ENCODE data around the gene MT4. TPM values are rescaled to one million over a fixed set of nuclear protein-coding genes. Genes with fewer than 3 reads are reported as not detected.

MT4 gene
- total and polyA plus RNA-seq, 8 donors, result not detected

- intact Hi-C loops (cut with DNase I; ENCODE audit: low total_unique reads), result no loop called here
- Histone ChIP-seq H3K27ac (peak overlapping the region in 1 of 5 donors; percentile 77), H3K4me3 (peak overlapping the region in 1 of 4 donors; percentile 45)
These were observed 53.3 kb downstream of the MT4 start for GRCh38 chr16:56618138-56618537.

More at GRCh38 chr16:56618138-56618537, 53.3 kb downstream of the MT4 start:
- WGBS, 5 donors, result 66 to 73% (median 71%) methylated on average over 6 of the region's 6 CpGs
- no peak for TF ChIP-seq EP300 (IDR thresholded peaks at IDR 0.05)
- no peak for TF ChIP-seq CTCF (IDR thresholded peaks at IDR 0.05)
- TF ChIP-seq POLR2AphosphoS5 (IDR thresholded peaks at IDR 0.05), result no peak
- TF ChIP-seq POLR2A (IDR thresholded peaks at IDR 0.05), result no peak
- Histone ChIP-seq H3K27me3 (peaks cover 0 to 17% (median 0%) of the 10 kb centered on the region in 3 donors), H3K36me3 (no peaks in the 10 kb centered on the region), H3K4me1 (peaks cover 14 to 39% (median 22%) of the 10 kb centered on the region in 4 donors), H3K9me3 (no peaks in the 10 kb centered on the region)
- DNase-seq, result no peak

Other genes starting within 250 kb of the MT4 start
- gene AMFR, start 139.5 kb upstream of the MT4 start, total RNA-seq, result 100 to 1,000 TPM in 3 of 5 donors, 10 to 100 TPM in 2; 43.7 to 254 (median 102) TPM
- gene AMFR, start 139.5 kb upstream of the MT4 start, polyA plus RNA-seq, result 10 to 100 TPM; 16.8 to 30.9 (median 17.4) TPM
- gene NUDT21, start 113.7 kb upstream of the MT4 start, total RNA-seq, result 100 to 1,000 TPM in 2 of 5 donors, 10 to 100 TPM in 2, 1 to 10 TPM in 1; 6.4 to 174 (median 30.4) TPM
- gene NUDT21, start 113.7 kb upstream of the MT4 start, polyA plus RNA-seq, result 10 to 100 TPM; 19.4 to 28.6 (median 26.0) TPM
- 100 to 1,000 TPM in 1 of 5 donors, 10 to 100 TPM in 4; 16.3 to 167 (median 38.0) TPM for gene OGFOD1, start 113.5 kb upstream of the MT4 start, total RNA-seq
- gene OGFOD1, start 113.5 kb upstream of the MT4 start, polyA plus RNA-seq, result 1 to 10 TPM; 8.4 to 8.7 (median 8.6) TPM
- gene BBS2, start 45.0 kb upstream of the MT4 start, total RNA-seq, result 100 to 1,000 TPM in 1 of 5 donors, 10 to 100 TPM in 4; 11.3 to 142 (median 72.4) TPM
- gene BBS2, start 45.0 kb upstream of the MT4 start, polyA plus RNA-seq, result 10 to 100 TPM; 16.4 to 35.1 (median 28.3) TPM
- gene MT3, start 24.5 kb downstream of the MT4 start, total RNA-seq, result 1 to 10 TPM in 1 of 5 donors, not detected in 4; 2.2 TPM
- gene MT3, start 24.5 kb downstream of the MT4 start, polyA plus RNA-seq, result 1 to 10 TPM; 3.1 to 5.0 (median 4.9) TPM
- gene MT2A, start 43.5 kb downstream of the MT4 start, total RNA-seq, result 100 to 1,000 TPM in 3 of 5 donors, 10 to 100 TPM in 2; 38.8 to 291 (median 111) TPM
- 1,000 to 10,000 TPM in 2 of 3 donors, 100 to 1,000 TPM in 1; 949 to 1,839 (median 1,778) TPM for gene MT2A, start 43.5 kb downstream of the MT4 start, polyA plus RNA-seq
- gene MT1E, start 60.7 kb downstream of the MT4 start, total RNA-seq, result 100 to 1,000 TPM in 4 of 5 donors, 10 to 100 TPM in 1; 16.1 to 704 (median 292) TPM
- gene MT1E, start 60.7 kb downstream of the MT4 start, polyA plus RNA-seq, result 1,000 to 10,000 TPM in 2 of 3 donors, 100 to 1,000 TPM in 1; 445 to 1,956 (median 1,098) TPM
- 10 to 100 TPM in 3 of 5 donors, 1 to 10 TPM in 1, not detected in 1; 5.2 to 57.4 (median 25.3) TPM for gene MT1M, start 67.6 kb downstream of the MT4 start, total RNA-seq
- gene MT1M, start 67.6 kb downstream of the MT4 start, polyA plus RNA-seq, result 100 to 1,000 TPM; 135 to 155 (median 138) TPM
- 10 to 100 TPM in 2 of 5 donors, 1 to 10 TPM in 2, not detected in 1; 3.3 to 56.7 (median 25.5) TPM for gene MT1A, start 73.6 kb downstream of the MT4 start, total RNA-seq
- 100 to 1,000 TPM; 117 to 185 (median 169) TPM for gene MT1A, start 73.6 kb downstream of the MT4 start, polyA plus RNA-seq
- gene MT1B, start 86.8 kb downstream of the MT4 start, total RNA-seq, result not detected
- gene MT1B, start 86.8 kb downstream of the MT4 start, polyA plus RNA-seq, result 1 to 10 TPM in 1 of 3 donors, not detected in 2; 5.8 TPM
- 10 to 100 TPM in 2 of 5 donors, 1 to 10 TPM in 1, not detected in 2; 7.5 to 73.3 (median 13.3) TPM for gene MT1F, start 92.9 kb downstream of the MT4 start, total RNA-seq
- gene MT1F, start 92.9 kb downstream of the MT4 start, polyA plus RNA-seq, result 100 to 1,000 TPM in 2 of 3 donors, 10 to 100 TPM in 1; 87.0 to 225 (median 161) TPM
- gene MT1G, start 103.0 kb downstream of the MT4 start, total RNA-seq, result 100 to 1,000 TPM in 3 of 5 donors, not detected in 2; 174 to 605 (median 300) TPM
- gene MT1G, start 103.0 kb downstream of the MT4 start, polyA plus RNA-seq, result 1,000 to 10,000 TPM; 1,140 to 4,171 (median 1,738) TPM
- 10 to 100 TPM in 1 of 5 donors, not detected in 4; 33.8 TPM for gene MT1H, start 104.7 kb downstream of the MT4 start, total RNA-seq
- gene MT1H, start 104.7 kb downstream of the MT4 start, polyA plus RNA-seq, result 100 to 1,000 TPM in 1 of 3 donors, 10 to 100 TPM in 2; 75.7 to 219 (median 80.0) TPM
- 1,000 to 10,000 TPM in 1 of 5 donors, 100 to 1,000 TPM in 4; 261 to 1,065 (median 315) TPM for gene MT1X, start 117.4 kb downstream of the MT4 start, total RNA-seq
- 1,000 to 10,000 TPM in 2 of 3 donors, 100 to 1,000 TPM in 1; 760 to 1,982 (median 1,143) TPM for gene MT1X, start 117.4 kb downstream of the MT4 start, polyA plus RNA-seq
- gene NUP93, start 165.1 kb downstream of the MT4 start, total RNA-seq, result 100 to 1,000 TPM in 1 of 5 donors, 10 to 100 TPM in 4; 43.2 to 184 (median 87.5) TPM
- gene NUP93, start 165.1 kb downstream of the MT4 start, polyA plus RNA-seq, result 10 to 100 TPM; 26.7 to 46.6 (median 27.4) TPM

Data from stomach (tissue), 9 donors.